ENCODE results near the gene TERT. TPM values are rescaled to one million over a fixed set of nuclear protein-coding genes. Genes with fewer than 3 reads are reported as not detected.

TERT gene
- total and polyA plus RNA-seq, 2 donors (not counting 1 experiment from before 2014, with no cell fraction given), result 0.24 to 0.39 TPM

DNA sequence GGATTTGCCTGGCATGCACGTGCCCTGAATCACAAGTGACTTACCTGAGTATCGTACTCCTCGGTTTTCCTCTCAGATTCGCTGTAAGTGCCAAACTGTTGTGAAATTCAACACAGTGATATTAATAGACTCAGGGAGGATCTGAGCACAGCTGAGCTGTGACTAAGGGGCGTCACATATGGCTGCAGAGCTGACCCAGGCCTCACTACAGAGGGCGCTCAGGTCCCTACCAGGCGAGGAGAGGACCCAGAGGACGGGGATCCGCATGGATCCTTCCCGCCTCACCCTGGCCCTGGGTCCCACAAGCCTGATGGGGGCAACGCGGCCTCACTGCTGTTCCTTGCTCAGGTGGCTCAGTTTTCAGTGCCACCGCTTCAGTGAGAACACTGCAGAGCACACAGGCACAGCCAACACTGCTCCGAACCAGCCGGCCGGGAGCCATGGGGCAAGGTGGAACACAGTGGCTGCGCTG, 29.9 kb upstream of the TERT start:
- TF ChIP-seq EZH2 (IDR thresholded peaks at IDR 0.05; ENCODE audit: borderline replicate concordance, insufficient read depth, low read depth, low read length, poor library complexity, severe bottlenecking), result no peak
- TF ChIP-seq CTCF (IDR thresholded peaks at IDR 0.05), result no peak
- no peak for DNase-seq

GRCh38 chr5:1324301-1324700, 29.4 kb upstream of the TERT start:
- CTCF ChIA-PET, result no interaction called here
- POLR2A ChIA-PET, result no interaction called here
- Mint-ChIP-seq H3K9me3 (ENCODE audit: insufficient read depth) (no peaks in the 10 kb centered on the region), H3K4me3 (no peak overlapping the region), H3K4me1 (no peaks in the 10 kb centered on the region), H3K27ac (no peak overlapping the region), H3K27me3 (no peaks in the 10 kb centered on the region)
- no peak overlapping the region for H3K4me3 ChIP-seq (ENCODE audit: control extremely low read depth in 1 of 5, extremely low read depth in 1 of 5, insufficient read depth in 1 of 5, low read depth in 2 of 5, low read length in 4 of 5)
- no peak overlapping the region for H3K4me2 ChIP-seq (replicated peaks; ENCODE audit: low read depth, low read length, poor library complexity, severe bottlenecking)
- no peak overlapping the region for H3K27ac ChIP-seq (ENCODE audit: low read length in 2 of 2)
- DNase-seq, result no peak
- peaks cover 11% of the 10 kb centered on the region for H3K79me2 ChIP-seq (ENCODE audit: control insufficient read depth, insufficient read depth, low read length)
- no peaks in the 10 kb centered on the region for H3K9me3 ChIP-seq (ENCODE audit: control extremely low read depth in 1 of 3, control insufficient read depth in 2 of 3, insufficient read depth in 1 of 3, low read length in 2 of 3)
- ATAC-seq (ENCODE audit: low read depth), result no peak
- peaks cover 14% of the 10 kb centered on the region for H4K20me1 ChIP-seq (ENCODE audit: control insufficient read depth, insufficient read depth, low read length, poor library complexity, severe bottlenecking)
- peaks cover 0 to 67% of the 10 kb centered on the region in 2 experiments for H3K36me3 ChIP-seq (replicated peaks in 1 of 2; ENCODE audit: control extremely low read depth in 1 of 2, control insufficient read depth in 1 of 2, extremely low read depth in 1 of 2, insufficient read depth in 2 of 2, low read length in 1 of 2)
- no peak overlapping the region for H3K9ac ChIP-seq (ENCODE audit: low read length)
- H3K27me3 ChIP-seq (replicated peaks in 1 of 4; ENCODE audit: control extremely low read depth in 1 of 4, control insufficient read depth in 3 of 4, insufficient read depth in 4 of 4, low read length in 3 of 4), result no peaks in the 10 kb centered on the region
- no peak for TF ChIP-seq CTCF (IDR thresholded peaks at IDR 0.05)
- TF ChIP-seq EZH2 (IDR thresholded peaks at IDR 0.05; ENCODE audit: borderline replicate concordance, insufficient read depth, low read depth, low read length, poor library complexity, severe bottlenecking), result no peak
- intact Hi-C loops (cut with micrococcal nuclease), result no loop called here
- H2AFZ ChIP-seq (ENCODE audit: insufficient read depth, low read depth, low read length, poor library complexity, severe bottlenecking), result no peak overlapping the region
- no peaks in the 10 kb centered on the region for H3K4me1 ChIP-seq (ENCODE audit: control insufficient read depth in 2 of 2, insufficient read depth in 2 of 2, low read length in 2 of 2)
- over 99% methylated on average over 14 of the region's 15 CpGs for whole genome bisulfite sequencing (ENCODE audit: insufficient coverage)

More for the DNA sequence above, 29.9 kb upstream of the TERT start:
- Histone ChIP-seq H3K27ac (ENCODE audit: low read length in 2 of 2) (no peak overlapping the region), H2AFZ (ENCODE audit: insufficient read depth, low read depth, low read length, poor library complexity, severe bottlenecking) (no peak overlapping the region), H3K36me3 (replicated peaks in 1 of 2; ENCODE audit: control extremely low read depth in 1 of 2, control insufficient read depth in 1 of 2, extremely low read depth in 1 of 2, insufficient read depth in 2 of 2, low read length in 1 of 2) (peaks cover 0 to 64% of the 10 kb centered on the region in 2 experiments), H3K27me3 (replicated peaks in 1 of 4; ENCODE audit: control extremely low read depth in 1 of 4, control insufficient read depth in 3 of 4, insufficient read depth in 4 of 4, low read length in 3 of 4) (no peaks in the 10 kb centered on the region), H4K20me1 (ENCODE audit: control insufficient read depth, insufficient read depth, low read length, poor library complexity, severe bottlenecking) (peaks cover 15% of the 10 kb centered on the region), H3K4me3 (ENCODE audit: control extremely low read depth in 1 of 5, extremely low read depth in 1 of 5, insufficient read depth in 1 of 5, low read depth in 2 of 5, low read length in 4 of 5) (no peak overlapping the region), H3K9me3 (ENCODE audit: control extremely low read depth in 1 of 3, control insufficient read depth in 2 of 3, insufficient read depth in 1 of 3, low read length in 2 of 3) (no peaks in the 10 kb centered on the region), H3K9ac (ENCODE audit: low read length) (no peak overlapping the region), H3K4me1 (ENCODE audit: control insufficient read depth in 2 of 2, insufficient read depth in 2 of 2, low read length in 2 of 2) (no peaks in the 10 kb centered on the region), H3K79me2 (ENCODE audit: control insufficient read depth, insufficient read depth, low read length) (peaks cover 11% of the 10 kb centered on the region), H3K4me2 (replicated peaks; ENCODE audit: low read depth, low read length, poor library complexity, severe bottlenecking) (no peak overlapping the region)
- CTCF ChIA-PET, result no interaction called here
- H3K9me3 Mint-ChIP-seq (ENCODE audit: insufficient read depth), result no peaks in the 10 kb centered on the region
- WGBS (ENCODE audit: insufficient coverage), result 97% methylated on average over 17 of the region's 17 CpGs
- H3K27me3 Mint-ChIP-seq, result no peaks in the 10 kb centered on the region
- intact Hi-C loops (cut with micrococcal nuclease), result no loop called here
- H3K4me1 Mint-ChIP-seq, result no peaks in the 10 kb centered on the region
- H3K4me3 Mint-ChIP-seq, result no peak overlapping the region
- H3K27ac Mint-ChIP-seq, result no peak overlapping the region
- POLR2A ChIA-PET, result no interaction called here
- no peak for ATAC-seq (ENCODE audit: low read depth)
